MM.1S (cell line): ENCODE data around the gene CASZ1.

Source experiments
- DNase-seq: peaks from one replicate; pipeline ENCODE4 v3.0.0-alpha.2; 2015
- H2AFZ ChIP-seq: fragments of 300-600 bp; sonication (generic); 2 replicates; pipeline ENCODE4 v1.6.0; 2016; ENCODE audit warnings: antibody characterized with exemption, low read length
- H3F3A ChIP-seq: fragments of 300-600 bp; sonication (generic); 2 replicates; pipeline ENCODE4 v1.6.1; 2016; ENCODE audit warnings: mild to moderate bottlenecking, antibody characterized with exemption, low read length, moderate library complexity, mixed read lengths; ENCODE audit not compliant: insufficient read depth
- H3K27ac ChIP-seq: fragments of 300-600 bp; sonication (generic); 2 replicates; pipeline ENCODE4 v1.5.1; 2016; ENCODE audit warnings: mild to moderate bottlenecking, low read length
- H3K27me3 ChIP-seq: fragments of 300-600 bp; sonication (generic); replicated peaks from 2 replicates; pipeline ENCODE4 v1.6.0; 2016; ENCODE audit warnings: low read length; ENCODE audit not compliant: insufficient read depth
- H3K36me3 ChIP-seq: fragments of 300-600 bp; sonication (generic); replicated peaks from 2 replicates; pipeline ENCODE4 v1.6.1; 2016; ENCODE audit warnings: mild to moderate bottlenecking, low read length, mixed read lengths; ENCODE audit not compliant: insufficient read depth
- H3K4me1 ChIP-seq: fragments of 300-600 bp; sonication (generic); 2 replicates; pipeline ENCODE4 v1.6.1; 2016; ENCODE audit warnings: low read length, mixed read lengths
- H3K4me2 ChIP-seq: fragments of 300-600 bp; sonication (generic); 2 replicates; pipeline ENCODE4 v1.6.0; 2016; ENCODE audit warnings: low read depth, low read length
- H3K4me3 ChIP-seq: fragments of 300-600 bp; sonication (generic); 2 replicates; pipeline ENCODE4 v1.5.1; 2016; ENCODE audit warnings: low read length, mixed read lengths
- H3K79me2 ChIP-seq: fragments of 300-600 bp; sonication (generic); 2 replicates; pipeline ENCODE4 v1.6.1; 2016; ENCODE audit warnings: mixed run types, low read length, mixed read lengths
- H3K9ac ChIP-seq: fragments of 300-600 bp; sonication (generic); 2 replicates; pipeline ENCODE4 v1.6.1; 2016; ENCODE audit warnings: low read length, mixed read lengths
- H3K9me2 ChIP-seq: fragments of 300-600 bp; sonication (generic); replicated peaks from 2 replicates; pipeline ENCODE4 v1.6.1; 2016; ENCODE audit warnings: mild to moderate bottlenecking, low read length, mixed read lengths; ENCODE audit not compliant: insufficient read depth
- H3K9me3 ChIP-seq: fragments of 300-600 bp; sonication (generic); replicated peaks from 2 replicates; pipeline ENCODE4 v1.6.1; 2016; ENCODE audit warnings: mild to moderate bottlenecking, low read length, mixed read lengths; ENCODE audit not compliant: insufficient read depth
- H4K20me1 ChIP-seq: fragments of 300-600 bp; sonication (generic); 2 replicates; pipeline ENCODE4 v1.6.1; 2016; ENCODE audit warnings: mild to moderate bottlenecking, low read length, moderate library complexity, mixed read lengths; ENCODE audit not compliant: insufficient read depth
- CTCF ChIP-seq: fragments of 300-600 bp; sonication (generic); IDR thresholded peaks from 2 replicates; pipeline ENCODE4 v1.5.1; 2016; ENCODE audit warnings: antibody characterized with exemption, low read length, mixed read lengths
- EZH2 ChIP-seq: fragments of 300-600 bp; sonication (generic); optimal IDR thresholded peaks from 2 replicates; pipeline ENCODE3; 2017; ENCODE audit warnings: low read depth, mild to moderate bottlenecking, antibody characterized with exemption, low read length, mixed read lengths
- EZH2phosphoT487 ChIP-seq: fragments of 300-600 bp; sonication (generic); IDR thresholded peaks from 2 replicates; pipeline ENCODE4 v1.6.1; 2018; ENCODE audit warnings: antibody characterized with exemption, low read length

Gene CASZ1

GRCh38 chr1:10806966-10807365 lies 10.5 kb upstream of the CASZ1 start:
- no peaks in the 10 kb centered on the region for H4K20me1 ChIP-seq
- H3K9me3 ChIP-seq: no peaks in the 10 kb centered on the region
- H3K79me2 ChIP-seq: no peaks in the 10 kb centered on the region
- no peak overlapping the region for H3K9ac ChIP-seq
- H3K27me3 ChIP-seq: peaks cover 99% of the 10 kb centered on the region
- no peak overlapping the region for H3K4me3 ChIP-seq
- H3K27ac ChIP-seq: no peak overlapping the region
- H3K9me2 ChIP-seq: no peaks in the 10 kb centered on the region
- H3K4me1 ChIP-seq: peaks cover 9% of the 10 kb centered on the region
- H3F3A ChIP-seq: no peaks in the 10 kb centered on the region
- no peaks in the 10 kb centered on the region for H3K36me3 ChIP-seq
- TF ChIP-seq EZH2 (no peak), CTCF (no peak), EZH2phosphoT487 (no peak)
- no peak for DNase-seq
- H3K4me2 ChIP-seq: no peak overlapping the region
- H2AFZ ChIP-seq: no peak overlapping the region

GRCh38 chr1:10803971-10804820 lies 7.8 kb upstream of the CASZ1 start:
- H3K4me3 ChIP-seq: peak overlapping the region; percentile 32; the same call in 1 of the 2 replicates
- H2AFZ ChIP-seq: peak overlapping the region; percentile 37
- no peaks in the 10 kb centered on the region for H3F3A ChIP-seq
- H3K9me3 ChIP-seq: no peaks in the 10 kb centered on the region
- H3K79me2 ChIP-seq: no peaks in the 10 kb centered on the region
- no peaks in the 10 kb centered on the region for H3K9me2 ChIP-seq
- H4K20me1 ChIP-seq: no peaks in the 10 kb centered on the region
- no peak for TF ChIP-seq EZH2phosphoT487
- no peak for TF ChIP-seq EZH2
- no peak for TF ChIP-seq CTCF
- H3K27me3 ChIP-seq: peaks cover 99% of the 10 kb centered on the region
- peak overlapping the region; percentile 74 for H3K4me2 ChIP-seq
- H3K9ac ChIP-seq: no peak overlapping the region
- H3K4me1 ChIP-seq: peaks cover 9% of the 10 kb centered on the region
- DNase-seq: no peak
- H3K36me3 ChIP-seq: no peaks in the 10 kb centered on the region
- no peak overlapping the region for H3K27ac ChIP-seq

- no peaks in the 10 kb centered on the region for H3F3A ChIP-seq
- TF ChIP-seq EZH2phosphoT487: no peak
- TF ChIP-seq EZH2: no peak
- no peak for TF ChIP-seq CTCF
These were observed 6.7 kb upstream of the CASZ1 start for GRCh38 chr1:10802944-10803715.

More at GRCh38 chr1:10802944-10803715, 6.7 kb upstream of the CASZ1 start:
- Histone ChIP-seq H3K27me3 (peaks cover 99% of the 10 kb centered on the region), H3K36me3 (no peaks in the 10 kb centered on the region), H3K9me3 (no peaks in the 10 kb centered on the region), H3K9ac (no peak overlapping the region), H3K27ac (no peak overlapping the region), H3K9me2 (no peaks in the 10 kb centered on the region), H3K4me3 (no peak overlapping the region), H3K4me2 (peak overlapping the region; percentile 6; the same call in 1 of the 2 replicates), H2AFZ (no peak overlapping the region), H3K4me1 (peaks cover 9% of the 10 kb centered on the region), H3K79me2 (no peaks in the 10 kb centered on the region), H4K20me1 (no peaks in the 10 kb centered on the region)
- DNase-seq: no peak
